CD4-positive, alpha-beta T cell treated with Interleukin-6 for 4 hours (primary cell): Measurements from ENCODE around the gene IL16.

Experiments used
- DNase-seq: peaks from one replicate; pipeline ENCODE4 v3.0.0-alpha.2; 2020; ENCODE audit warnings: mixed read lengths

Gene IL16

GRCh38 chr15:81209635-81210034 lies 13.0 kb downstream of the IL16 start:
- no peak for DNase-seq

GRCh38 chr15:81211376-81211775 lies 14.7 kb downstream of the IL16 start:
- no peak for DNase-seq

GRCh38 chr15:81213982-81214381 lies 17.3 kb downstream of the IL16 start:
- DNase-seq = no peak

- DNase-seq = no peak
These were observed 18.9 kb downstream of the IL16 start for GRCh38 chr15:81215531-81215930.

GRCh38 chr15:81215983-81216382 lies 19.3 kb downstream of the IL16 start:
- no peak for DNase-seq

- no peak for DNase-seq
These were observed 19.7 kb downstream of the IL16 start for GRCh38 chr15:81216422-81216821.

GRCh38 chr15:81221449-81221848 lies 24.8 kb downstream of the IL16 start:
- no peak for DNase-seq

GRCh38 chr15:81222007-81222406 lies 25.3 kb downstream of the IL16 start:
- DNase-seq = no peak

GRCh38 chr15:81223346-81223971 lies 26.8 kb downstream of the IL16 start:
- DNase-seq = no peak

GRCh38 chr15:81224232-81224631 lies 27.6 kb downstream of the IL16 start:
- no peak for DNase-seq

GRCh38 chr15:81225161-81225671 lies 28.5 kb downstream of the IL16 start:
- DNase-seq = no peak

GRCh38 chr15:81227716-81228115 lies 31.0 kb downstream of the IL16 start:
- no peak for DNase-seq

- no peak for DNase-seq
These were observed 32.9 kb downstream of the IL16 start for GRCh38 chr15:81229586-81229985.

- no peak for DNase-seq
These were observed 38.8 kb downstream of the IL16 start for GRCh38 chr15:81235276-81236123.

- no peak for DNase-seq
These were observed 42.5 kb downstream of the IL16 start for GRCh38 chr15:81239190-81239589.

- no peak for DNase-seq
These were observed 46.1 kb downstream of the IL16 start for GRCh38 chr15:81242778-81243177.

GRCh38 chr15:81244306-81244705 lies 47.6 kb downstream of the IL16 start:
- no peak for DNase-seq

- DNase-seq = no peak
These were observed 57.2 kb downstream of the IL16 start for GRCh38 chr15:81253846-81254245.

- DNase-seq = no peak
These were observed 57.7 kb downstream of the IL16 start for GRCh38 chr15:81254277-81254915.

- no peak for DNase-seq
These were observed 58.2 kb downstream of the IL16 start for GRCh38 chr15:81254916-81255290.

GRCh38 chr15:81255315-81255957 lies 58.8 kb downstream of the IL16 start:
- no peak for DNase-seq

GRCh38 chr15:81255958-81256320 lies 59.3 kb downstream of the IL16 start:
- no peak for DNase-seq

- DNase-seq = no peak
These were observed 60.2 kb downstream of the IL16 start for GRCh38 chr15:81256916-81257315.
